HUES6 (cell line): ENCODE results near the gene DOCK10.
A peak's percentile ranks its signal among the peaks of the same experiment; 100 is the strongest.

Source experiments
- H3K27ac ChIP-seq: 2 replicates; pipeline ENCODE4 v1.7.0; 2013; ENCODE audit warnings: low read depth, mild to moderate bottlenecking, low read length, inconsistent platforms
- H3K27me3 ChIP-seq: 2 replicates; pipeline ENCODE4 v1.6.1; 2013; ENCODE audit warnings: low read length; ENCODE audit not compliant: control insufficient read depth, insufficient read depth
- H3K36me3 ChIP-seq: 2 replicates; pipeline ENCODE4 v1.6.1; 2013; ENCODE audit warnings: low read length; ENCODE audit not compliant: control insufficient read depth, insufficient read depth
- H3K4me1 ChIP-seq: 2 replicates; pipeline ENCODE4 v1.6.1; 2013; ENCODE audit warnings: low read length; ENCODE audit not compliant: control insufficient read depth, insufficient read depth
- H3K4me3 ChIP-seq: 2 replicates; pipeline ENCODE4 v1.5.1; 2013; ENCODE audit warnings: low read depth, low read length
- H3K9ac ChIP-seq: one replicate; pipeline ENCODE4 v1.6.1; 2013; ENCODE audit warnings: mild to moderate bottlenecking, low read length
- H3K9me3 ChIP-seq: 2 replicates; pipeline ENCODE4 v1.6.1; 2013; ENCODE audit warnings: low read depth, low read length; ENCODE audit not compliant: control insufficient read depth, insufficient read depth

The DOCK10 gene

DNA sequence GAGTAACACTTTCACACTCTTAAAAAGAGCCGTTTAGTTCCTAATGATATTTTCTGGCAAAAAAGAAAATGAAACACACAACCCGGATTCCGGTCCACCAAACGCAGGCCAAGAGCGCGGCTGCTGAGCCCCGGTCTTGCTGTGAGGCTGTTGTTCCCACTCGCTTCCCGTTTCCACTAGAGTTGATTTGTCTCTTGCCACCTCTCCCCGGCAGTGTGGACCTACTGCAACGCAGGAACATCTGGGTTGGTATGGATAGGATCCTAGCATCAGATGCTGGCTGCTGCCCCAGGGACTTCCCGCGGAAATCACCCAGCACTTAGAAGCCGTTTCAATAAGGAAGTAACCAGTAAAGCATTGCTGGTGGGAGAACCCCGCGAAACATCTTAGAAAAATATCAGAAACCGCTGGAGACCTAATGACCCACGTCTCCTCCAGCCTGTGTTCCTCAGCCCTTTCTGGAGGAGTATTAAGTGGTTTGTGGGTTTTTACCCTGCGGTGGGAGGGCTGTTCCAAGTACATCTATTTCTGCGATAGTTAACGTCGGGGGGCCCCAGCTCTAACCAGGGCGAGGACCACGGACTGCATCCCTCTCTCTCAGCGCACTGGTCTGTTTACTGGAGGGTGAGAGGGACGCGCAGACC is 939 bp downstream of the DOCK10 start:
- Histone ChIP-seq H3K4me3 (peak overlapping the region; percentile 75), H3K27ac (no peak overlapping the region), H3K4me1 (peaks cover 3% of the 10 kb centered on the region; the same call in 1 of the 2 replicates), H3K36me3 (no peaks in the 10 kb centered on the region), H3K27me3 (peaks cover 75% of the 10 kb centered on the region), H3K9me3 (no peaks in the 10 kb centered on the region), H3K9ac (no peak overlapping the region)

DNA sequence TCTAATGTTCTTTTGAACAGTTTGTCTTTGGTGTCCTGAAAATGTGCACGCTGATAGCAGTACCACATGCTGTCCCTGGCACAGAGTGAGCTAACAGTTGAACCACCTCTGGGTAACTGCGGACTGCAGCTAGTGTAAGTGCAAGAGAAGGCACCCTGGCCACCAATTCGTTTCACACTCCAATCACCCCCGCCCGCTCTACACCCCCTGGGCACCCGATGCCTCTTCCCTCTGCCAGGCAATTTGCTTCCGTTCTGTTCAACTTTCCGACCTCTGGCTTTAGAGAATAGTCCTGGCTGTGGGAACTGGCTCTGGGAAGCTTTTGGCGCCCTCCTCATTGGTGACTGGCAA is 1.4 kb downstream of the DOCK10 start:
- Histone ChIP-seq H3K4me1 (peaks cover 3% of the 10 kb centered on the region; the same call in 1 of the 2 replicates), H3K27me3 (peaks cover 70% of the 10 kb centered on the region), H3K36me3 (no peaks in the 10 kb centered on the region), H3K9me3 (no peaks in the 10 kb centered on the region), H3K4me3 (no peak overlapping the region), H3K9ac (no peak overlapping the region), H3K27ac (no peak overlapping the region)

DNA sequence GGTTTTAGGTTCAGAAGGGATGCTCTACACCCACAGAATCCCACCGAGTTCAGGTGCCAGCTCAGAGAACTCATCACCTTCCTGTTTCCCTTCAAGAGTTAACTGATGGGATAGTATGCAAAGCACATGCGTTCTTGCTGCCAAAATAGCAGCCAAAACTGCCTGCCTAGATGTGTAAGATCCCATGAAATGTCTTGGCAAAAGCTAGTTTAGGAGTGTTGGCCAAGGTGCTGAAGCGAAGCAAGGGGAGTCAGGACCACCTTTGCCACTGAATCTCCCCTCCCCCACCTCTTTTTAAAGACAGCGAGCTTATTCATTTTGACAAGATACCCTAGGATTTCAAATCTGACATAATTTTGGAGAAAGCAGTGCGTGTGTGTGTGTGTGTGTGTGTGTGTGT is 2.1 kb downstream of the DOCK10 start:
- no peak overlapping the region for H3K4me3 ChIP-seq
- H3K36me3 ChIP-seq: no peaks in the 10 kb centered on the region
- no peaks in the 10 kb centered on the region for H3K9me3 ChIP-seq
- no peak overlapping the region for H3K9ac ChIP-seq
- no peak overlapping the region for H3K27ac ChIP-seq
- H3K27me3 ChIP-seq: peaks cover 63% of the 10 kb centered on the region
- peaks cover 3% of the 10 kb centered on the region; the same call in 1 of the 2 replicates for H3K4me1 ChIP-seq

DNA sequence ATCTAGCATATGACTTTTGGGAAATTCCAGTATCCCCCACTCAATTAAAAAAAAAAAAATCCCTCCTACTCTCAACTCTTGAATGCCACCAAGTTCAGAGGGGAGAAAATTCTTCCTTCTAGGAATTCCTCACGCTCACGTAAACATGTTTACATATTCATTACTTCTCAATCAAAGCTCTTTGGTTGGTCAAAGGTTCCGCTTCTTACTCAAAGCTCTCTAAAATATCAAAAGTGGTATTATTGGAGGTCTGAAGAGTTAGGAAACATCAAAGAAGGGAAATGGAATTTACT is 4.1 kb downstream of the DOCK10 start:
- no peaks in the 10 kb centered on the region for H3K36me3 ChIP-seq
- no peak overlapping the region for H3K4me3 ChIP-seq
- H3K9me3 ChIP-seq: no peaks in the 10 kb centered on the region
- H3K9ac ChIP-seq: no peak overlapping the region
- peaks cover 3% of the 10 kb centered on the region; the same call in 1 of the 2 replicates for H3K4me1 ChIP-seq
- H3K27me3 ChIP-seq: peaks cover 44% of the 10 kb centered on the region
- H3K27ac ChIP-seq: no peak overlapping the region

DNA sequence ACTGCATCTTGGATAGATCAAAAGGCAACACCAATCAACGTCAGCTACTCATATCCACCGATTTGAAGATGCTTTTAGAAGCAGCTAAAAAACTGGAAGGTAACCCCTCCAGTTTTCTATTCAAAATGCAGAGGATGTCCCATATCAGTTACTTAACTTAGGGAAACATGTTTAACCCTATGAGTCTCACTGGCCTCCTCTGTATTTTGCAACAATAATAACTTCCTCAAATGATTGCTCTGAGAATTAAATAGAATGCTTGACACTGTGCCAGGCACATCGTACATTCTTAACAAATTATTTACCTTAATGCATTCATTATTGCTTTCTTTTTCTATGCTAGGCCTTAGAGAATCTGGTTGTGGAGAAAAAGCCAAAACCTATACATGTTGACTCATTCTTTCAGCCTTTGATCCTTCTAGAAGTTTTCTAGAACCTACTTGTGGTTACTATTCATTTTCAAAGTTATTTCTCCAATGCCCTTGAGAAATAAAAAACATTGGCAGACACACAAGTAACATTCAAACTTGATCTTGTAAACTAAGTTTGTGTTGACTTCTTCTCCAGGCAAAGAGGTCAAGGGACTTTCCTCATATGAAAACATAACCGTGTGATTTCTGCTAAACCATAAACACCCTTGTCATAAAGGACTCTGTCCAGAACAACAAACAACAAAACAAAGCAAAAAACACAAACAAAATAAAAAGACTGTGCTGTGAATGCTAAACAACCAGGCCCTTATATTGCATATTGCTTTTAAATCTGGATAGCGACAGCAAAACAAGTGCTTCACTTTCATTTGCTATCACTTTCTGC is 4.6 kb downstream of the DOCK10 start:
- Histone ChIP-seq H3K27me3 (peaks cover 38% of the 10 kb centered on the region), H3K4me3 (no peak overlapping the region), H3K36me3 (no peaks in the 10 kb centered on the region), H3K4me1 (peaks cover 3% of the 10 kb centered on the region; the same call in 1 of the 2 replicates), H3K9ac (no peak overlapping the region), H3K9me3 (no peaks in the 10 kb centered on the region), H3K27ac (no peak overlapping the region)

DNA sequence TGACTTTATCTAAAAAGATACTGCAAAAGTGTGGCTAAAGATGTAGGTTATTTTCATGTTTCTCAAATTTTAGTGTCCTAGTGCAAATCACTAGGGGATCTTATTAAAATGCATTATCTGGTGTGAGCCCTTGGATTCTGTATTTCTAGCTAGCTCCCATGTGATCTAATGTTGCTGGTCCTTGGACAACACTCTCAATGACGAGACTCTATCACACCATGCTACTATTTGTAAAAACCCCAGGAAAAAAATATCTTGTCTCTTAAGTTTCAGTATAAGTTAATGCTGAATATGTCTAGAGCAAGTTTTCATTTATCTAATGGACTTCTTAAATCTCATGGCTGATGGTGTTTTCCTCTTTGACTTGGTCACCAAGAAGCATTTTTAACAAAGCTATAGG is 5.8 kb downstream of the DOCK10 start:
- Histone ChIP-seq H3K27ac (no peak overlapping the region), H3K4me1 (peaks cover 3% of the 10 kb centered on the region; the same call in 1 of the 2 replicates), H3K9me3 (no peaks in the 10 kb centered on the region), H3K36me3 (no peaks in the 10 kb centered on the region), H3K9ac (no peak overlapping the region), H3K27me3 (peaks cover 26% of the 10 kb centered on the region), H3K4me3 (no peak overlapping the region)

- Histone ChIP-seq H3K27me3 (no peaks in the 10 kb centered on the region; the same call in 1 of the 2 replicates), H3K9me3 (no peaks in the 10 kb centered on the region), H3K36me3 (no peaks in the 10 kb centered on the region), H3K4me1 (no peaks in the 10 kb centered on the region), H3K4me3 (no peak overlapping the region), H3K9ac (no peak overlapping the region), H3K27ac (no peak overlapping the region)
Measured at GRCh38 chr2:225033440-225034318, 8.6 kb downstream of the DOCK10 start.

DNA sequence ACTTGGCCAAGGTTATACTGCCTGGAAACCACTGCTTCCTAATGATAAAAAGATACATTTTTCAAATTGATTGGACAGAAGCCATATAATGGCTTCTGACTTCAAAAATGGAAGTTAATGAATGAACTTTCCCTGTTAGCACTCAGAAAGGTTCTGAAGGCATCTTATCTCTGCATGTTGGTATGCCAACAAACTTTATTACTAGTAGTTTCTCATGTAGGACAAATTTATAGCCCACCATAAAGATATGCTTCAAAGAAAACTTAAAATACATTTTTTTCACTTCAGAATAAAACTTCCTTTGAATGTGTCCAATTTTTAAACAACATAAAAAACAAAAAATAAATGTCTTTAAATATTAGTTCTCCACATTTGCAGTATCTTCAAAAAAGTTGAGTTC is 10.0 kb downstream of the DOCK10 start:
- Histone ChIP-seq H3K9me3 (no peaks in the 10 kb centered on the region), H3K4me3 (no peak overlapping the region), H3K27me3 (no peaks in the 10 kb centered on the region), H3K9ac (no peak overlapping the region), H3K36me3 (no peaks in the 10 kb centered on the region), H3K4me1 (no peaks in the 10 kb centered on the region), H3K27ac (no peak overlapping the region)

- no peaks in the 10 kb centered on the region for H3K27me3 ChIP-seq
- H3K4me3 ChIP-seq: no peak overlapping the region
- no peak overlapping the region for H3K27ac ChIP-seq
- no peaks in the 10 kb centered on the region for H3K36me3 ChIP-seq
- no peaks in the 10 kb centered on the region for H3K9me3 ChIP-seq
- H3K9ac ChIP-seq: no peak overlapping the region
- H3K4me1 ChIP-seq: no peaks in the 10 kb centered on the region
Measured at GRCh38 chr2:225031599-225031998, 10.7 kb downstream of the DOCK10 start.

GRCh38 chr2:225030893-225031292 is 11.4 kb downstream of the DOCK10 start:
- Histone ChIP-seq H3K27me3 (no peaks in the 10 kb centered on the region), H3K9me3 (no peaks in the 10 kb centered on the region), H3K4me1 (no peaks in the 10 kb centered on the region), H3K9ac (no peak overlapping the region), H3K36me3 (no peaks in the 10 kb centered on the region), H3K4me3 (no peak overlapping the region), H3K27ac (no peak overlapping the region)

DNA sequence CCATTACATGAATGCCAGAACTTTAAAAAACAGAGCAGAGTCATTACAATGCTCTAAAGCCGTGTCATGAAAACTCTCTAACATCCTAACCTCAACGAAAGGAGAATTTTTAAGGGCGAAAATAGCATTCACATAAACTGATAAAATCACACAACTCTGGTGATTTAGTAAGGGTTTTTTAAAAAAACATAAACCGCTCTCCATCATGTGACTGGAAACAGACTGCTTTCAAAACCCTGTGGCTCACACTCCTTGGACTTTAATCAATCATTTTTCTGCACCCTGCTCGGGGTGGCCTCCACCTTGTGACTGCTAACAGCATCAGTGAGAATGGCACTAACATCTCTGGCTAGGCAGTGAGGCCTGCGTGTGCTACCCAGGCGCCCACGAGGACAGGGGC is 12.1 kb downstream of the DOCK10 start:
- Histone ChIP-seq H3K9me3 (no peaks in the 10 kb centered on the region), H3K27me3 (no peaks in the 10 kb centered on the region), H3K36me3 (no peaks in the 10 kb centered on the region), H3K4me3 (no peak overlapping the region), H3K9ac (no peak overlapping the region), H3K27ac (no peak overlapping the region), H3K4me1 (no peaks in the 10 kb centered on the region)
